Loucy (cell line): Measurements from ENCODE around the gene RPL3.
A peak's percentile ranks its signal among the peaks of the same experiment; 100 is the strongest.

Source experiments
- H2AFZ ChIP-seq: fragments of 200-600 bp; sonication (generic); 2 replicates; pipeline ENCODE4 v1.6.0; 2016; ENCODE audit warnings: antibody characterized with exemption, mild to moderate bottlenecking, low read length, moderate library complexity
- H3F3A ChIP-seq: fragments of 200-600 bp; 2 replicates; pipeline ENCODE4 v1.6.0; 2016; ENCODE audit warnings: antibody characterized with exemption, low read depth, mild to moderate bottlenecking
- H3K27me3 ChIP-seq: fragments of 200-600 bp; sonication (generic); 2 replicates; pipeline ENCODE4 v1.6.1; 2014; ENCODE audit warnings: low read length, mild to moderate bottlenecking; ENCODE audit not compliant: insufficient read depth, poor library complexity, severe bottlenecking
- H3K36me3 ChIP-seq: fragments of 200-600 bp; sonication (generic); 2 replicates; pipeline ENCODE4 v1.6.1; 2016; ENCODE audit warnings: low read length; ENCODE audit not compliant: insufficient read depth
- H3K4me1 ChIP-seq: fragments of 200-600 bp; sonication (generic); 2 replicates; pipeline ENCODE4 v1.5.1; 2014; ENCODE audit warnings: low read length, mild to moderate bottlenecking; ENCODE audit not compliant: insufficient read depth, poor library complexity, severe bottlenecking
- H3K4me2 ChIP-seq: fragments of 200-600 bp; sonication (generic); 2 replicates; pipeline ENCODE4 v1.6.0; 2014; ENCODE audit warnings: antibody characterized with exemption, low read length, low read depth, mild to moderate bottlenecking; ENCODE audit not compliant: poor library complexity, severe bottlenecking
- H3K4me3 ChIP-seq: fragments of 200-600 bp; sonication (generic); 2 replicates; pipeline ENCODE4 v1.5.1; 2014; ENCODE audit warnings: low read length, mild to moderate bottlenecking, mixed read lengths; ENCODE audit not compliant: poor library complexity, severe bottlenecking
- H3K79me2 ChIP-seq: fragments of 200-600 bp; sonication (generic); 2 replicates; pipeline ENCODE4 v1.6.1; 2014; ENCODE audit warnings: low read length; ENCODE audit not compliant: insufficient read depth
- H3K9ac ChIP-seq: fragments of 200-600 bp; sonication (generic); 2 replicates; pipeline ENCODE4 v1.6.0; 2014; ENCODE audit warnings: mild to moderate bottlenecking, low read depth, low read length, moderate library complexity; ENCODE audit not compliant: poor library complexity, severe bottlenecking
- H3K9me2 ChIP-seq: fragments of 200-600 bp; sonication (generic); replicated peaks from 2 replicates; pipeline ENCODE4 v1.6.1; 2016; ENCODE audit warnings: low read depth, low read length, mixed read lengths
- H3K9me3 ChIP-seq: fragments of 200-600 bp; sonication (generic); 2 replicates; pipeline ENCODE4 v1.6.1; 2014; ENCODE audit warnings: mild to moderate bottlenecking, antibody characterized with exemption, low read length, low read depth; ENCODE audit not compliant: insufficient read depth
- H4K20me1 ChIP-seq: fragments of 200-600 bp; sonication (generic); 2 replicates; pipeline ENCODE4 v1.6.0; 2014; ENCODE audit warnings: antibody characterized with exemption, low read length, mild to moderate bottlenecking; ENCODE audit not compliant: insufficient read depth, poor library complexity, severe bottlenecking
- CTCF ChIP-seq: fragments of 200-600 bp; sonication (generic); conservative IDR thresholded peaks from 2 replicates; pipeline ENCODE4 v1.5.1; 2014; ENCODE audit warnings: mild to moderate bottlenecking, antibody characterized with exemption, low read length
- EZH2phosphoT487 ChIP-seq: fragments of 200-600 bp; IDR thresholded peaks from 2 replicates; pipeline ENCODE4 v1.6.1; 2018; ENCODE audit warnings: antibody characterized with exemption, mild to moderate bottlenecking, moderate library complexity, borderline replicate concordance

RPL3 gene

GRCh38 chr22:39349506-39349966 lies 30.1 kb upstream of the RPL3 start:
- Histone ChIP-seq H3K4me2 (peak overlapping the region; percentile 89), H3K9me3 (no peaks in the 10 kb centered on the region), H3F3A (peaks cover 5% of the 10 kb centered on the region; the same call in 1 of the 2 replicates), H4K20me1 (peaks cover 6% of the 10 kb centered on the region), H3K79me2 (peaks cover 31% of the 10 kb centered on the region), H3K4me1 (peaks cover 41% of the 10 kb centered on the region), H3K9me2 (no peaks in the 10 kb centered on the region), H3K4me3 (peak overlapping the region; percentile 88), H2AFZ (peak overlapping the region; percentile 95), H3K36me3 (no peaks in the 10 kb centered on the region), H3K9ac (peak overlapping the region; percentile 75), H3K27me3 (no peaks in the 10 kb centered on the region)
- no peak for TF ChIP-seq EZH2phosphoT487
- TF ChIP-seq CTCF: no peak

- H3K9ac ChIP-seq: peak overlapping the region; percentile 75
- peaks cover 41% of the 10 kb centered on the region for H3K4me1 ChIP-seq
- H2AFZ ChIP-seq: peak overlapping the region; percentile 95
- no peaks in the 10 kb centered on the region for H3K27me3 ChIP-seq
- H3K4me3 ChIP-seq: peak overlapping the region; percentile 88
- H3K9me2 ChIP-seq: no peaks in the 10 kb centered on the region
- H3K9me3 ChIP-seq: no peaks in the 10 kb centered on the region
- TF ChIP-seq EZH2phosphoT487: no peak
- no peak for TF ChIP-seq CTCF
- H3K4me2 ChIP-seq: peak overlapping the region; percentile 89
- H4K20me1 ChIP-seq: peaks cover 6% of the 10 kb centered on the region
- H3K36me3 ChIP-seq: no peaks in the 10 kb centered on the region
- peaks cover 27% of the 10 kb centered on the region for H3K79me2 ChIP-seq
- H3F3A ChIP-seq: peaks cover 5% of the 10 kb centered on the region; the same call in 1 of the 2 replicates
Measured at GRCh38 chr22:39348909-39349505, 29.6 kb upstream of the RPL3 start.

GRCh38 chr22:39345231-39345630 lies 25.8 kb upstream of the RPL3 start:
- Histone ChIP-seq H3K4me3 (no peak overlapping the region), H3K79me2 (peaks cover 1% of the 10 kb centered on the region; the same call in 1 of the 2 replicates), H4K20me1 (no peaks in the 10 kb centered on the region), H3K9ac (no peak overlapping the region), H2AFZ (no peak overlapping the region), H3K36me3 (no peaks in the 10 kb centered on the region), H3K4me2 (no peak overlapping the region), H3K27me3 (no peaks in the 10 kb centered on the region), H3K4me1 (peaks cover 12% of the 10 kb centered on the region), H3K9me3 (no peaks in the 10 kb centered on the region), H3F3A (no peaks in the 10 kb centered on the region), H3K9me2 (no peaks in the 10 kb centered on the region)
- no peak for TF ChIP-seq EZH2phosphoT487

- H3K4me1 ChIP-seq: peaks cover 6% of the 10 kb centered on the region
- no peaks in the 10 kb centered on the region for H4K20me1 ChIP-seq
- TF ChIP-seq EZH2phosphoT487: no peak
- TF ChIP-seq CTCF: no peak
- H3K79me2 ChIP-seq: no peaks in the 10 kb centered on the region
- no peaks in the 10 kb centered on the region for H3K9me3 ChIP-seq
- peak overlapping the region; percentile 12 for H3K9ac ChIP-seq
- no peaks in the 10 kb centered on the region for H3K27me3 ChIP-seq
- H3K36me3 ChIP-seq: no peaks in the 10 kb centered on the region
- no peaks in the 10 kb centered on the region for H3K9me2 ChIP-seq
- no peak overlapping the region for H3K4me2 ChIP-seq
- H2AFZ ChIP-seq: peak overlapping the region; percentile 54; the same call in 1 of the 2 replicates
- H3K4me3 ChIP-seq: no peak overlapping the region
- H3F3A ChIP-seq: no peaks in the 10 kb centered on the region
Measured at GRCh38 chr22:39344046-39344390, 24.6 kb upstream of the RPL3 start.
